Stimulated activated CD8-positive, alpha-beta memory T cell treated with anti-CD3 and anti-CD28 coated beads, Interleukin-4, amount 100 ng/mL, for 1 hour (primary cell): ENCODE data around the gene TJP2.
"Not testable (repeated sequence)": the region's sequence is repeated elsewhere in the genome, so short reads cannot be mapped to it uniquely, and the experiment has no call there.

ENCODE experiments used
- DNase-seq, 2 donors: peaks; one replicate each; pipeline ENCODE4 v3.0.0-alpha.2; 2020; ENCODE audit warnings: low read depth in 2 of 2, low spot score in 1 of 2

The TJP2 gene

GRCh38 chr9:69158471-69158870 is 15.6 kb upstream of the TJP2 start:
- no peak for DNase-seq

- not testable (repeated sequence) for DNase-seq
These were observed 9.5 kb upstream of the TJP2 start for GRCh38 chr9:69164573-69164972.

GRCh38 chr9:69165581-69165980 is 8.5 kb upstream of the TJP2 start:
- DNase-seq, result no peak

GRCh38 chr9:69168709-69169217 is 5.3 kb upstream of the TJP2 start:
- DNase-seq, result no peak

GRCh38 chr9:69170231-69170630 is 3.8 kb upstream of the TJP2 start:
- DNase-seq, result no peak

- no peak for DNase-seq
These were observed 3.0 kb upstream of the TJP2 start for GRCh38 chr9:69171049-69171448.

- DNase-seq, result no peak
These were observed 2.6 kb upstream of the TJP2 start for GRCh38 chr9:69171517-69171916.

- no peak for DNase-seq
These were observed 1.2 kb upstream of the TJP2 start for GRCh38 chr9:69172895-69173294.

- no peak for DNase-seq
These were observed 583 bp upstream of the TJP2 start for GRCh38 chr9:69173497-69173890.

- DNase-seq, result no peak
These were observed 763 bp downstream of the TJP2 start for GRCh38 chr9:69174616-69175463.

GRCh38 chr9:69175486-69175885 is 1.4 kb downstream of the TJP2 start:
- no peak for DNase-seq

- DNase-seq, result no peak
These were observed 2.5 kb downstream of the TJP2 start for GRCh38 chr9:69176471-69177171.

- DNase-seq, result no peak
These were observed 4.5 kb downstream of the TJP2 start for GRCh38 chr9:69178583-69179011.

- DNase-seq, result no peak
These were observed 5.0 kb downstream of the TJP2 start for GRCh38 chr9:69179037-69179436.

- no peak for DNase-seq
These were observed 6.1 kb downstream of the TJP2 start for GRCh38 chr9:69180200-69180599.

- DNase-seq, result no peak
These were observed 6.6 kb downstream of the TJP2 start for GRCh38 chr9:69180670-69181069.

GRCh38 chr9:69181908-69182353 is 7.9 kb downstream of the TJP2 start:
- DNase-seq, result no peak

GRCh38 chr9:69184266-69184665 is 10.2 kb downstream of the TJP2 start:
- no peak for DNase-seq

- no peak for DNase-seq
These were observed 12.9 kb downstream of the TJP2 start for GRCh38 chr9:69186841-69187611.

GRCh38 chr9:69188975-69189374 is 14.9 kb downstream of the TJP2 start:
- no peak for DNase-seq

- no peak for DNase-seq
These were observed 16.2 kb downstream of the TJP2 start for GRCh38 chr9:69190086-69190862.
